Measurements from ENCODE around the gene IFI27L1.

Gene IFI27L1

DNA sequence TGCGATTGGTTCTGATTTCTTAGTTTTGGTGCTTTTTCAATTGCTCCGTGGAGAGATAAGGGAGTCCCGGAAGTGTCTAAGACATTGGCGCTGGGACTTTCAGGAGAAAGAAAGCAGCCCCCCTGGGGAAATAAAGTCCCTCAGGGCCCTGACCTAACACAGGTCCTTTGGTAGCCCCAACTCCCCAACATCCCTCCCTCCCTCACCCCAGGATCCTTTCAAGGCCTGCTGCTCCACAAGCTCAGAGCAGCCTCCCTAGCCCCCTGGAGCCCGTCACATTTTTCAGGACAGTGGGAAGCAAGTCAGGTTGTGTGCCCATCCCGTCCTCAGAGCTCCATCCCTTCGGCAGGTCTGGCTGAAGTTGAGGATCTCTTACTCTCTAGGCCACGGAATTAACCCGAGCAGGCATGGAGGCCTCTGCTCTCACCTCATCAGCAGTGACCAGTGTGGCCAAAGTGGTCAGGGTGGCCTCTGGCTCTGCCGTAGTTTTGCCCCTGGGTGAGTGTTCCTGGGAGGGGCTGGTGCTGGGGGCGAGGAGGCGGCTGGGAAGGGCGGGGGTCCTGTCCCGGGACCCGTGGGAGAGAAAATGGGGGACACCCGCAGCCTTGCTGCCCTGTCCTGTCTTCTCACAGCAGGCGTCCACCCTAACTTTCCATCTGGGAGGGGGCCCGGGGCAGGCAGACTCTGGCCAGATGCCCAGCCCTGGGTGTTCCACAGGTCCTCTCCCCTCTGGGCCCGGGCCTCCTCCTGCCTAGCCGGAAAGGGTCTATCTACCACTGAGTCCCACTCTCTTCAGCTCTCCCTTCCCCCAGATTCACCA is 30.4 kb downstream of the IFI27L1 start:
- no peaks in the 10 kb centered on the region for H3K9me3 ChIP-seq (ENCODE audit: insufficient read depth, low read depth, low read length)
- no peak overlapping the region for H3K4me3 ChIP-seq (ENCODE audit: low read length)
- H3K4me1 ChIP-seq (ENCODE audit: insufficient read depth, low read length): no peaks in the 10 kb centered on the region
- H3K27ac ChIP-seq (ENCODE audit: low read length): no peak overlapping the region
- H3K36me3 ChIP-seq (ENCODE audit: insufficient read depth, low read depth, low read length): no peaks in the 10 kb centered on the region
- H3K9ac ChIP-seq (ENCODE audit: low read depth, low read length): no peak overlapping the region
- no peaks in the 10 kb centered on the region for H3K27me3 ChIP-seq (ENCODE audit: insufficient read depth, low read length)

DNA sequence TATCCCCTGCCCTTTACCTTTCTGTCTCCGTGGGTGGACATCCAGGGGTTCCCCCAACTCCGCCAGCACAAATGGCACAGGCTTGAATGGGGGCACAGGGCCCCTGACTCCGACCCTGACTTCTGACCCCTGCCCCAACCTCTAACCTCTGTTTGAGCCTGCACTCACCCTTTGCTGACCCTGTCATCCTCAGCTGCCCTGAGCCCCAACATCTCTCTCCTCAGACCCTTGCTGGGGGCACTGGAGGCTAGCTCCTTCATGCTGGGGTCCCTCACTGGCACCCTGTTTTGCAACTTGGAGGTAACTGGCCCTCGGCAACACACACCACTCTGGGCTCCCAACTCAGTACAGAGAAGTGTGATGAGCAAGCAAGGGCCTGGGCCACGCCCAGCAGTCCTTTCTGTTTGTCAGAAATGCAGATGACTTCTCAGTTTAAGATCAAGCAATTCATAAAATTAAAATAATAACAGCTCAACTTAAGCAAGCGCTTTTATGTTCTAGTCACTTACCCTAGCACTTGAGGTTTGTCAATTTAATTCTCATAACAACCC is 31.5 kb downstream of the IFI27L1 start:
- H3K27me3 ChIP-seq (ENCODE audit: insufficient read depth, low read length): no peaks in the 10 kb centered on the region
- no peaks in the 10 kb centered on the region for H3K9me3 ChIP-seq (ENCODE audit: insufficient read depth, low read depth, low read length)
- H3K36me3 ChIP-seq (ENCODE audit: insufficient read depth, low read depth, low read length): no peaks in the 10 kb centered on the region
- no peak overlapping the region for H3K27ac ChIP-seq (ENCODE audit: low read length)
- H3K4me3 ChIP-seq (ENCODE audit: low read length): no peak overlapping the region
- H3K9ac ChIP-seq (ENCODE audit: low read depth, low read length): no peak overlapping the region
- no peaks in the 10 kb centered on the region for H3K4me1 ChIP-seq (ENCODE audit: insufficient read depth, low read length)

DNA sequence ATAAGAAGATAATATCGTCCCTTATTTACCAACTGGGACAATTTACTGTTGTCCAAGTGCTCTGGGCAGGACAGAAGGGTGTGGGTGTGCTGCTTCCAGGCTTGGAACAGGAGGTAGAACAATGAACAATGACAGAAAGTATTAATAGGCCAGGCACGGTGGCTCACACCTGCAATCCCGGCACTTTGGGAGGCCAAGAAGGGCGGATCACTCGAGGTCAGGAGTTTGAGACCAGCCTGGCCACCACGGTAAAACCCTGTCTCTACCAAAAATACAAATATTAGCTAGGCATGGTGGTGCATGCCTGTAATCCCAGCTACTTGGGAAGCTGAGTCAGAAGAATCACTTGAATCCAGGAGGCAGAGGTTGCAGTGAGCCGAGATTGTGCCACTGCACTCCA is 32.0 kb downstream of the IFI27L1 start:
- H3K27me3 ChIP-seq (ENCODE audit: insufficient read depth, low read length): no peaks in the 10 kb centered on the region
- H3K27ac ChIP-seq (ENCODE audit: low read length): no peak overlapping the region
- H3K9me3 ChIP-seq (ENCODE audit: insufficient read depth, low read depth, low read length): no peaks in the 10 kb centered on the region
- H3K4me3 ChIP-seq (ENCODE audit: low read length): no peak overlapping the region
- no peaks in the 10 kb centered on the region for H3K36me3 ChIP-seq (ENCODE audit: insufficient read depth, low read depth, low read length)
- no peak overlapping the region for H3K9ac ChIP-seq (ENCODE audit: low read depth, low read length)
- no peaks in the 10 kb centered on the region for H3K4me1 ChIP-seq (ENCODE audit: insufficient read depth, low read length)

DNA sequence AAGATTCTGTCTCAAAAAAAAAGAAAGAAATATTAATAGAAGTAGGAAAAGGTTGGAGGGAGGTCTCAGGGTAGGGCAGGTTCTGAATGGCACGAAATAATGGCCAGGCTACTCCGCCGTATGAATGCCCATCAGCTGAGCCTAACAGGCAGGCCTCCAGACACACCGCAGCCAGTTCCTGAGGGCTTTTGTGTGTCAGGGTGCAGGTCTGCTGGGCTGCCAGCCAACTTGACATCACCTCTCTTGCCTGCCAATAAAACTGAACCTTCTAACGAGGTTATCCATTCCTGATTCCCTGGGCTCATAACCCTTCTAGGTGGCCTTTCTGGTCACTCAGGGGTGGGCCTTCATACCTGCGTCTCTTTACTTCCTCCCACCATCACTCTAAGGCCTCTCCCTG is 32.4 kb downstream of the IFI27L1 start:
- no peak overlapping the region for H3K9ac ChIP-seq (ENCODE audit: low read depth, low read length)
- H3K4me1 ChIP-seq (ENCODE audit: insufficient read depth, low read length): no peaks in the 10 kb centered on the region
- no peaks in the 10 kb centered on the region for H3K27me3 ChIP-seq (ENCODE audit: insufficient read depth, low read length)
- no peak overlapping the region for H3K4me3 ChIP-seq (ENCODE audit: low read length)
- H3K36me3 ChIP-seq (ENCODE audit: insufficient read depth, low read depth, low read length): no peaks in the 10 kb centered on the region
- H3K9me3 ChIP-seq (ENCODE audit: insufficient read depth, low read depth, low read length): no peaks in the 10 kb centered on the region
- H3K27ac ChIP-seq (ENCODE audit: low read length): no peak overlapping the region

DNA sequence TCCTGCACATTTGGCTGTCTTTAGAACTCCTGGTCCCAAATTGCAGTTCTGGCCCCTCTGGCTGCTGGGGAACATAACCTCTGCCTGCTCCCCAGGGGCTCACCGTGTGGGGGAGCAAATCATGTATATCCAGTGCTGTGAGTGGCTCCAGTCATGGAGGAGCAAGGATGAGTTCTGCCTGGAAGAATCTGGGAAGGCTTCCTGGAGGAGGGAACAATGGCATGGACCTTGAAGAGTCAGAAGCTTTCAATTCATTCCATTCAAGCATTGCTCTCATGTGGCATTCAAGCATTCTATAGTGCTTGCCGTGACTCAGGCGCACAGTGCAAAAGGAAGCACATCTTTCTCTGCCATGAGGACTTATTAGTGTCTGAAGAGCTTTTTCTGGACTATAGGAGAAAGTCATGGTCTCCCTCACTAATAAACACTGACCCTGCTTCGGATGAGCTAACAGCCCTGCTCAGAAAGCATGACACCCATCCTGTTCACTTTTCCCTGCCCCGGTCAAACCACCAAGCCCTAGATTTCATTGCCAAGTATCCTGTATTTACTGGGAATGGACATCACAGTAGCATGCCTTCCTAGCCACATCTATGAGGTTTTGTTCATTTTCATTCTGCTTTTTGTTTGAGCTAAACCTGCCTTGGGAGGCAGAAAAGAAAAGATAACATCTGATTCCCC is 32.9 kb downstream of the IFI27L1 start:
- Histone ChIP-seq H3K4me1 (ENCODE audit: insufficient read depth, low read length) (no peaks in the 10 kb centered on the region), H3K9ac (ENCODE audit: low read depth, low read length) (no peak overlapping the region), H3K27ac (ENCODE audit: low read length) (no peak overlapping the region), H3K4me3 (ENCODE audit: low read length) (no peak overlapping the region), H3K27me3 (ENCODE audit: insufficient read depth, low read length) (no peaks in the 10 kb centered on the region), H3K9me3 (ENCODE audit: insufficient read depth, low read depth, low read length) (no peaks in the 10 kb centered on the region), H3K36me3 (ENCODE audit: insufficient read depth, low read depth, low read length) (no peaks in the 10 kb centered on the region)

DNA sequence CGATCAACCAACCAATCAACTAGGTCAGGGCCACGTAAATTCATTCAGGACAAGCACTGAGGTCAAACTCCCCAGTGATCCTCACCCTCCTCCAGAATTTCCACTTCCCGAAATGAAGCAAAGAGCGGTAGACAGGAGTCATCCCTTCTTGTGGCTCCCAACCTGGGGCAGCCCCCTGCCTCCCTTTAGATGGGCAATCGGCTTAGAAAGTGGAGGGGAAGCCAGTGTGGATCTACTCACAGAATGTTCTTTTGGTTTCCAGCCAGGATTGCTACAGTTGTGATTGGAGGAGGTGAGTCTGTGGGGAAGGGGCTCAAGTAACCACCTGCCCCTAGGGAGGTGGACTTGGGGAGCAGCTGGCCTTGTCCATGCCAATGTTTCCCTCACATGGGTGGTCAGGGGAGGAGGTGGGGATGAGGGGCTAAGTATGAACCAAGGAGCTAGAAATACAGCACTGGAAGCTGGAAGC is 33.5 kb downstream of the IFI27L1 start:
- Histone ChIP-seq H3K27me3 (ENCODE audit: insufficient read depth, low read length) (no peaks in the 10 kb centered on the region), H3K4me1 (ENCODE audit: insufficient read depth, low read length) (no peaks in the 10 kb centered on the region), H3K9me3 (ENCODE audit: insufficient read depth, low read depth, low read length) (no peaks in the 10 kb centered on the region), H3K4me3 (ENCODE audit: low read length) (no peak overlapping the region), H3K9ac (ENCODE audit: low read depth, low read length) (no peak overlapping the region), H3K36me3 (ENCODE audit: insufficient read depth, low read depth, low read length) (no peaks in the 10 kb centered on the region), H3K27ac (ENCODE audit: low read length) (no peak overlapping the region)

DNA sequence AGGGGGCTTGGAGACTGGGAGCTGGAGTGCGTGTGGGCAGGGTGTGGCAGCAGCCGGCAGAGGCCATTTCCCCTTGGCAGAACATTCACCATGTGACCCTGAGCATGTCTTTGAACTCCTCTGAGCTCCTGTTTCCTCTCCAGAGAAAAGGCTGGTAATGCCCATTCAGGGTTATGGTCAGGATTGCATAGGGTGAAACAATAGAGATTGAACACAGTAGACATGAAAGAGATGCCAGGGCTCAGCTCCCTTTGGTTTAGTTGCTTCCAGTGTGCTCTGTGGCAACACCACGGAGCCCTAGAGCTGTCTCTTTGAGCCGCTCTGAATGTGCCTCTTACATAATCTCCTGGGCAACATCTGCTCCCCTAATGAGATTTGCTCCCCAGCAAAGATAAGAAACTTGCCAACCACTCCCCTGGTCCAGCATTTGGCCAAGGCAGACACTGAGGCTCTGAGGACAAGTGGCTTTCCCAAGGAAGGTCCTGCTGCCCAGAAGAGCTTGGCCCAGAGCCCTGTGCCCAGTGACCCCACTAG is 34.0 kb downstream of the IFI27L1 start:
- no peak overlapping the region for H3K9ac ChIP-seq (ENCODE audit: low read depth, low read length)
- no peaks in the 10 kb centered on the region for H3K36me3 ChIP-seq (ENCODE audit: insufficient read depth, low read depth, low read length)
- no peaks in the 10 kb centered on the region for H3K4me1 ChIP-seq (ENCODE audit: insufficient read depth, low read length)
- no peaks in the 10 kb centered on the region; the same call in 1 of the 2 replicates for H3K9me3 ChIP-seq (ENCODE audit: insufficient read depth, low read depth, low read length)
- H3K27me3 ChIP-seq (ENCODE audit: insufficient read depth, low read length): no peaks in the 10 kb centered on the region
- H3K4me3 ChIP-seq (ENCODE audit: low read length): no peak overlapping the region
- no peak overlapping the region for H3K27ac ChIP-seq (ENCODE audit: low read length)

DNA sequence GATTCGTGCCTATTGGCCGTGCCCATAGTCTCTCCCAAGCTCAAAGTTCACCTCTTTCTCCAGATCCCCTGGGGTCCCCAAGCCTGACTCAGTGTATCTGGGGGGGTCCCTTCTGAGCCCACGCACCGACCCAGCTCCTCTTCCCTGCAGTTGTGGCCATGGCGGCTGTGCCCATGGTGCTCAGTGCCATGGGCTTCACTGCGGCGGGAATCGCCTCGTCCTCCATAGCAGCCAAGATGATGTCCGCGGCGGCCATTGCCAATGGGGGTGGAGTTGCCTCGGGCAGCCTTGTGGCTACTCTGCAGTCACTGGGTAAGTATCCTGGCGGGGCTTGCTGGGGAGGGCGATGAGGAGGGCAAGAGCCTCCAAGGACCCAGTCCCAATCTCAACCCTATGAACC is 34.5 kb downstream of the IFI27L1 start:
- Histone ChIP-seq H3K4me3 (ENCODE audit: low read length) (no peak overlapping the region), H3K9me3 (ENCODE audit: insufficient read depth, low read depth, low read length) (no peaks in the 10 kb centered on the region; the same call in 1 of the 2 replicates), H3K9ac (ENCODE audit: low read depth, low read length) (no peak overlapping the region), H3K27me3 (ENCODE audit: insufficient read depth, low read length) (no peaks in the 10 kb centered on the region), H3K27ac (ENCODE audit: low read length) (no peak overlapping the region), H3K4me1 (ENCODE audit: insufficient read depth, low read length) (no peaks in the 10 kb centered on the region), H3K36me3 (ENCODE audit: insufficient read depth, low read depth, low read length) (no peaks in the 10 kb centered on the region)

DNA sequence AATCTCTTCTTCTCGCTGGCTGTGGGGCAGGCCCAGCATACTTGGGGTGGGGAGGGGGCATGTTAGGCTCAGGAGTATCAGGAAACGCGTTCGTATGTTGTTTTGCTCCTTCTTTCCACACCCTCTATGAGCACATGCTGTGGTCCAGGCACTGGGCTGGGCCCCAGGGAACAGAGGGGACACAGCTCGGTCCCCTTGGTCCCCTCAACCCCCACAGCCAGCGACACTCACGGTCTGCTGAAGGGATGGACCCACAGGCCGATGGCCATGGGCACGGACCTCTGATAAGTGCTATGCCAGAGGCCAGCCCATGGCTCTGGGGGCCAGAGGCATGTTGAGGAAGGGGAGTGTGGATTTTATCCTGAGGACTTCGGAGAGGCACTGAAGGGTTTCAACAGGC is 35.6 kb downstream of the IFI27L1 start:
- no peaks in the 10 kb centered on the region for H3K4me1 ChIP-seq (ENCODE audit: insufficient read depth, low read length)
- no peaks in the 10 kb centered on the region; the same call in 1 of the 2 replicates for H3K9me3 ChIP-seq (ENCODE audit: insufficient read depth, low read depth, low read length)
- no peaks in the 10 kb centered on the region for H3K27me3 ChIP-seq (ENCODE audit: insufficient read depth, low read length)
- H3K9ac ChIP-seq (ENCODE audit: low read depth, low read length): no peak overlapping the region
- no peaks in the 10 kb centered on the region for H3K36me3 ChIP-seq (ENCODE audit: insufficient read depth, low read depth, low read length)
- H3K27ac ChIP-seq (ENCODE audit: low read length): no peak overlapping the region
- no peak overlapping the region for H3K4me3 ChIP-seq (ENCODE audit: low read length)

DNA sequence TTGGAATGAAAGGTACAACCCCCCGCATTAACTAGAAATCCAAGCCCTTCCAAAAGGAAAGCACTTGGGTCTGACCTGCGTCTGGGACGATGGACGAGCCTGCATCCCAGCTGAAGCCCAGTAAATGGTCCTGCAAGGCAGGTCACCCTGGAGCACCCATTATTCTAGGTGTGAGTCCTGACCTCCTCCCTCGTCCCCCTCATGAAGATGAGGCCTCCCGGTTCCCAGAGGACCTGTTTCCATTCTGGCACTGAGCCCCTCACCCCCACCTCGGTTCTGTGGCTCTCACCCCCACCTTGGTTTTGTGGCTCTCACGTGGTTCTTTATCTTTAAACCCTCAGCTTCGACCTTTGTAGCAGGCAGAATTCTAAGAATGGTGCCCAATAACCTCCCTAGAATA is 36.7 kb downstream of the IFI27L1 start:
- no peak overlapping the region for H3K27ac ChIP-seq (ENCODE audit: low read length)
- no peak overlapping the region for H3K4me3 ChIP-seq (ENCODE audit: low read length)
- no peaks in the 10 kb centered on the region for H3K27me3 ChIP-seq (ENCODE audit: insufficient read depth, low read length)
- H3K4me1 ChIP-seq (ENCODE audit: insufficient read depth, low read length): no peaks in the 10 kb centered on the region
- no peaks in the 10 kb centered on the region for H3K36me3 ChIP-seq (ENCODE audit: insufficient read depth, low read depth, low read length)
- H3K9ac ChIP-seq (ENCODE audit: low read depth, low read length): no peak overlapping the region
- H3K9me3 ChIP-seq (ENCODE audit: insufficient read depth, low read depth, low read length): no peaks in the 10 kb centered on the region; the same call in 1 of the 2 replicates

DNA sequence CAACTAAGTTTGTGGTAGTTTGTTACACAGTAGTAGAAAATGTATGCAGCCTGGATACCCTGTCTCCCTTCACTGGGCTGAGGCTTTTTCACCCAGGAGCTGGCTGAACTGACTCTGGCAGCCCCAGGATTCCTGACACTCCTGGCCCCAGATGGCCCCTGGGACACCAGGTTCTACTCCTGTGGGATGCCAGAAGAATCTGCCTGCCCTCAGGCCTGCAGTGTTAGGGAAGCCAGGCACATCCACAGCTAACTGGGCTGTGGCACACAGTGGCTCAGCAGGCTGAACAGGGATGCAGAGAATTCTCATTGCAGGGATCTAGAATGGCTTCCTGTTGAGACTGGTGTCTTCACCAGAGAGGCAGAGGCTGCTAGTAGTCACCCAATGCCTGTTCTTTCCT is 38.0 kb downstream of the IFI27L1 start:
- H3K27me3 ChIP-seq (ENCODE audit: insufficient read depth, low read length): no peaks in the 10 kb centered on the region
- H3K27ac ChIP-seq (ENCODE audit: low read length): no peak overlapping the region
- H3K9ac ChIP-seq (ENCODE audit: low read depth, low read length): no peak overlapping the region
- no peaks in the 10 kb centered on the region for H3K36me3 ChIP-seq (ENCODE audit: insufficient read depth, low read depth, low read length)
- H3K4me1 ChIP-seq (ENCODE audit: insufficient read depth, low read length): no peaks in the 10 kb centered on the region
- no peaks in the 10 kb centered on the region; the same call in 1 of the 2 replicates for H3K9me3 ChIP-seq (ENCODE audit: insufficient read depth, low read depth, low read length)
- no peak overlapping the region for H3K4me3 ChIP-seq (ENCODE audit: low read length)
